K562 (cell line): Measurements from ENCODE around the gene PACSIN1. TPM values are rescaled to one million over a fixed set of nuclear protein-coding genes. Genes with fewer than 3 reads are reported as not detected.
A peak's percentile ranks its signal among the peaks of the same experiment; 100 is the strongest.

ENCODE experiments used
- BRD9 ChIP-seq: fragments of 450-650 bp; IDR thresholded peaks from 2 replicates; pipeline ENCODE4 v1.6.1; 2018; ENCODE audit warnings: low read depth; ENCODE audit not compliant: partially characterized antibody
- CBX3 ChIP-seq, 2 experiments: IDR thresholded peaks; 1 replicate in 1 of 2; 2 replicates in 1 of 2; pipeline ENCODE4 v1.6.1; 2012; ENCODE audit warnings: inconsistent platforms in 2 of 2, low read length in 2 of 2, borderline replicate concordance in 1 of 2, control low read depth in 1 of 2
- MTA2 ChIP-seq: fragments of 450-650 bp; IDR thresholded peaks from 2 replicates; pipeline ENCODE4 v1.6.1; 2016; ENCODE audit warnings: low read depth
- RBM15 ChIP-seq: fragments of 200-400 bp; formaldehyde crosslinking; IDR thresholded peaks from 2 replicates; pipeline ENCODE4 v1.6.1; 2018; ENCODE audit warnings: mild to moderate bottlenecking, low read length, moderate library complexity; ENCODE audit not compliant: insufficient read depth
- RBM34 ChIP-seq: fragments of 200-400 bp; formaldehyde crosslinking; IDR thresholded peaks from 2 replicates; pipeline ENCODE4 v1.6.1; 2018; ENCODE audit warnings: low read length, borderline replicate concordance; ENCODE audit not compliant: insufficient read depth
- RFX1 ChIP-seq: fragments of 450-650 bp; IDR thresholded peaks from 2 replicates; pipeline ENCODE4 v1.6.1; 2016; ENCODE audit warnings: mild to moderate bottlenecking, moderate library complexity
- ZNF134 ChIP-seq: fragments of 250-450 bp; sonication (Bioruptor Pico); conservative IDR thresholded peaks from 2 replicates; pipeline ENCODE4 v1.4.0; 2020
- ZNF217 ChIP-seq: sonication (generic); formaldehyde crosslinking; IDR thresholded peaks from 2 replicates; pipeline ENCODE4 v1.8.0; 2022; ENCODE audit warnings: mild to moderate bottlenecking, missing genetic modification reagents
- polyA plus RNA-seq, 8 experiments: library from polyadenylated mRNA; depleted of rRNA in 4 of 8; stranded (reverse) in 5 of 8; unstranded in 3 of 8; fragments of >200 nt; fragmentation: Nextera tagmentation in 2 of 8; fragmentation: Illumina TruSeq in 1 of 8; extraction: Ambion mirVana in 2 of 8; extraction: Trizol in 1 of 8; gene quantifications; 2 replicates each; pipeline versions ENCODE4 v1.2.1 to v1.2.3, GENCODE V29; 2011 to 2014; ENCODE audit warnings: inconsistent platforms in 1 of 8, missing spikeins in 1 of 8
- total RNA-seq, 7 experiments: library from RNA; depleted of rRNA in 6 of 7; stranded (reverse); fragments of >200 nt in 6 of 7; fragmentation: Illumina TruSeq in 2 of 7; extraction: Trizol in 2 of 7; gene quantifications; 2 replicates each; pipeline versions ENCODE4 v1.2.1 to v1.2.3, GENCODE V29; 2011 to 2021; ENCODE audit warnings: low replicate concordance in 1 of 7
- TF ChIP-seq, protein P1 (sequence below): fragments of 250-450 bp; sonication (Bioruptor Pico); IDR thresholded peaks from 2 replicates; pipeline ENCODE4 v1.4.0; 2020; ENCODE audit warnings: mild to moderate bottlenecking, moderate library complexity, borderline replicate concordance
- TF ChIP-seq, protein P2 (sequence below): sonication (generic); formaldehyde crosslinking; IDR thresholded peaks from 2 replicates; pipeline ENCODE4 v1.8.0; 2022; ENCODE audit warnings: mild to moderate bottlenecking, missing genetic modification reagents
- TF ChIP-seq, protein P3 (sequence below): fragments of 450-650 bp; IDR thresholded peaks from 2 replicates; pipeline ENCODE4 v1.6.1; 2016; ENCODE audit warnings: mild to moderate bottlenecking, moderate library complexity

PACSIN1 gene
- total and polyA plus RNA-seq, 9 of the 15 experiments (the other 6 are each of a cell fraction or from before 2014, with no cell fraction given): 0.01 to 1.7 (median 0.45) TPM

DNA sequence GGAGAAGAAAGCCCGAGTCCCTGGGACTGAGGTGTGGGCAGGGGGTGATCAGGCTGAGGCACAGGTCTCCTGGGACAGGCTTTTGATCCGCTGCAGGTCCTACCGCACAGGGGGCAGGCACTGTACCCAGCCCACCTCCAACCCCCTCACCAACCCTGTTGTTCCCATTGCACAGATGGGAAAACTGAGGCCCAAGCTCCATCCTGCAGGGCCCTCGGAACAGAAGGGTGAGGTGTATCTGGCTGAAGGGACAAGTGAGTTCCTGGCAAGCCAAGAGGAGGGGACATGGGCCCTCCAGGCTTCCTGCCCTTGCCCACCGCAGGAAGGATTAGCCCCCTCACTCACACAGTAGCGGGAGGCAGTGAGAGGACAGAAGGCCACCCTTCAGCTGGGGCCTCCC is 106.7 kb downstream of the PACSIN1 start (continued):
- TF ChIP-seq, protein P1, sequence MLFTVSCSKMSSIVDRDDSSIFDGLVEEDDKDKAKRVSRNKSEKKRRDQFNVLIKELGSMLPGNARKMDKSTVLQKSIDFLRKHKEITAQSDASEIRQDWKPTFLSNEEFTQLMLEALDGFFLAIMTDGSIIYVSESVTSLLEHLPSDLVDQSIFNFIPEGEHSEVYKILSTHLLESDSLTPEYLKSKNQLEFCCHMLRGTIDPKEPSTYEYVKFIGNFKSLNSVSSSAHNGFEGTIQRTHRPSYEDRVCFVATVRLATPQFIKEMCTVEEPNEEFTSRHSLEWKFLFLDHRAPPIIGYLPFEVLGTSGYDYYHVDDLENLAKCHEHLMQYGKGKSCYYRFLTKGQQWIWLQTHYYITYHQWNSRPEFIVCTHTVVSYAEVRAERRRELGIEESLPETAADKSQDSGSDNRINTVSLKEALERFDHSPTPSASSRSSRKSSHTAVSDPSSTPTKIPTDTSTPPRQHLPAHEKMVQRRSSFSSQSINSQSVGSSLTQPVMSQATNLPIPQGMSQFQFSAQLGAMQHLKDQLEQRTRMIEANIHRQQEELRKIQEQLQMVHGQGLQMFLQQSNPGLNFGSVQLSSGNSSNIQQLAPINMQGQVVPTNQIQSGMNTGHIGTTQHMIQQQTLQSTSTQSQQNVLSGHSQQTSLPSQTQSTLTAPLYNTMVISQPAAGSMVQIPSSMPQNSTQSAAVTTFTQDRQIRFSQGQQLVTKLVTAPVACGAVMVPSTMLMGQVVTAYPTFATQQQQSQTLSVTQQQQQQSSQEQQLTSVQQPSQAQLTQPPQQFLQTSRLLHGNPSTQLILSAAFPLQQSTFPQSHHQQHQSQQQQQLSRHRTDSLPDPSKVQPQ: no peak
- TF ChIP-seq RBM34 (no peak), ZNF217 (CRISPR knock-in tag) (no peak), CBX3 (IDR thresholded peaks at IDR 0.05; ENCODE audit: borderline replicate concordance in 1 of 2, low read length in 2 of 2) (peak in 1 of 2 experiments; percentile 59; a peak in 1 of 3 replicates), MTA2 (no peak), BRD9 (no peak), RBM15 (no peak), ZNF134 (no peak), RFX1 (no peak)
- TF ChIP-seq, protein P2, sequence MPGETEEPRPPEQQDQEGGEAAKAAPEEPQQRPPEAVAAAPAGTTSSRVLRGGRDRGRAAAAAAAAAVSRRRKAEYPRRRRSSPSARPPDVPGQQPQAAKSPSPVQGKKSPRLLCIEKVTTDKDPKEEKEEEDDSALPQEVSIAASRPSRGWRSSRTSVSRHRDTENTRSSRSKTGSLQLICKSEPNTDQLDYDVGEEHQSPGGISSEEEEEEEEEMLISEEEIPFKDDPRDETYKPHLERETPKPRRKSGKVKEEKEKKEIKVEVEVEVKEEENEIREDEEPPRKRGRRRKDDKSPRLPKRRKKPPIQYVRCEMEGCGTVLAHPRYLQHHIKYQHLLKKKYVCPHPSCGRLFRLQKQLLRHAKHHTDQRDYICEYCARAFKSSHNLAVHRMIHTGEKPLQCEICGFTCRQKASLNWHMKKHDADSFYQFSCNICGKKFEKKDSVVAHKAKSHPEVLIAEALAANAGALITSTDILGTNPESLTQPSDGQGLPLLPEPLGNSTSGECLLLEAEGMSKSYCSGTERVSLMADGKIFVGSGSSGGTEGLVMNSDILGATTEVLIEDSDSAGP (CRISPR knock-in tag): no peak
- TF ChIP-seq, protein P3, sequence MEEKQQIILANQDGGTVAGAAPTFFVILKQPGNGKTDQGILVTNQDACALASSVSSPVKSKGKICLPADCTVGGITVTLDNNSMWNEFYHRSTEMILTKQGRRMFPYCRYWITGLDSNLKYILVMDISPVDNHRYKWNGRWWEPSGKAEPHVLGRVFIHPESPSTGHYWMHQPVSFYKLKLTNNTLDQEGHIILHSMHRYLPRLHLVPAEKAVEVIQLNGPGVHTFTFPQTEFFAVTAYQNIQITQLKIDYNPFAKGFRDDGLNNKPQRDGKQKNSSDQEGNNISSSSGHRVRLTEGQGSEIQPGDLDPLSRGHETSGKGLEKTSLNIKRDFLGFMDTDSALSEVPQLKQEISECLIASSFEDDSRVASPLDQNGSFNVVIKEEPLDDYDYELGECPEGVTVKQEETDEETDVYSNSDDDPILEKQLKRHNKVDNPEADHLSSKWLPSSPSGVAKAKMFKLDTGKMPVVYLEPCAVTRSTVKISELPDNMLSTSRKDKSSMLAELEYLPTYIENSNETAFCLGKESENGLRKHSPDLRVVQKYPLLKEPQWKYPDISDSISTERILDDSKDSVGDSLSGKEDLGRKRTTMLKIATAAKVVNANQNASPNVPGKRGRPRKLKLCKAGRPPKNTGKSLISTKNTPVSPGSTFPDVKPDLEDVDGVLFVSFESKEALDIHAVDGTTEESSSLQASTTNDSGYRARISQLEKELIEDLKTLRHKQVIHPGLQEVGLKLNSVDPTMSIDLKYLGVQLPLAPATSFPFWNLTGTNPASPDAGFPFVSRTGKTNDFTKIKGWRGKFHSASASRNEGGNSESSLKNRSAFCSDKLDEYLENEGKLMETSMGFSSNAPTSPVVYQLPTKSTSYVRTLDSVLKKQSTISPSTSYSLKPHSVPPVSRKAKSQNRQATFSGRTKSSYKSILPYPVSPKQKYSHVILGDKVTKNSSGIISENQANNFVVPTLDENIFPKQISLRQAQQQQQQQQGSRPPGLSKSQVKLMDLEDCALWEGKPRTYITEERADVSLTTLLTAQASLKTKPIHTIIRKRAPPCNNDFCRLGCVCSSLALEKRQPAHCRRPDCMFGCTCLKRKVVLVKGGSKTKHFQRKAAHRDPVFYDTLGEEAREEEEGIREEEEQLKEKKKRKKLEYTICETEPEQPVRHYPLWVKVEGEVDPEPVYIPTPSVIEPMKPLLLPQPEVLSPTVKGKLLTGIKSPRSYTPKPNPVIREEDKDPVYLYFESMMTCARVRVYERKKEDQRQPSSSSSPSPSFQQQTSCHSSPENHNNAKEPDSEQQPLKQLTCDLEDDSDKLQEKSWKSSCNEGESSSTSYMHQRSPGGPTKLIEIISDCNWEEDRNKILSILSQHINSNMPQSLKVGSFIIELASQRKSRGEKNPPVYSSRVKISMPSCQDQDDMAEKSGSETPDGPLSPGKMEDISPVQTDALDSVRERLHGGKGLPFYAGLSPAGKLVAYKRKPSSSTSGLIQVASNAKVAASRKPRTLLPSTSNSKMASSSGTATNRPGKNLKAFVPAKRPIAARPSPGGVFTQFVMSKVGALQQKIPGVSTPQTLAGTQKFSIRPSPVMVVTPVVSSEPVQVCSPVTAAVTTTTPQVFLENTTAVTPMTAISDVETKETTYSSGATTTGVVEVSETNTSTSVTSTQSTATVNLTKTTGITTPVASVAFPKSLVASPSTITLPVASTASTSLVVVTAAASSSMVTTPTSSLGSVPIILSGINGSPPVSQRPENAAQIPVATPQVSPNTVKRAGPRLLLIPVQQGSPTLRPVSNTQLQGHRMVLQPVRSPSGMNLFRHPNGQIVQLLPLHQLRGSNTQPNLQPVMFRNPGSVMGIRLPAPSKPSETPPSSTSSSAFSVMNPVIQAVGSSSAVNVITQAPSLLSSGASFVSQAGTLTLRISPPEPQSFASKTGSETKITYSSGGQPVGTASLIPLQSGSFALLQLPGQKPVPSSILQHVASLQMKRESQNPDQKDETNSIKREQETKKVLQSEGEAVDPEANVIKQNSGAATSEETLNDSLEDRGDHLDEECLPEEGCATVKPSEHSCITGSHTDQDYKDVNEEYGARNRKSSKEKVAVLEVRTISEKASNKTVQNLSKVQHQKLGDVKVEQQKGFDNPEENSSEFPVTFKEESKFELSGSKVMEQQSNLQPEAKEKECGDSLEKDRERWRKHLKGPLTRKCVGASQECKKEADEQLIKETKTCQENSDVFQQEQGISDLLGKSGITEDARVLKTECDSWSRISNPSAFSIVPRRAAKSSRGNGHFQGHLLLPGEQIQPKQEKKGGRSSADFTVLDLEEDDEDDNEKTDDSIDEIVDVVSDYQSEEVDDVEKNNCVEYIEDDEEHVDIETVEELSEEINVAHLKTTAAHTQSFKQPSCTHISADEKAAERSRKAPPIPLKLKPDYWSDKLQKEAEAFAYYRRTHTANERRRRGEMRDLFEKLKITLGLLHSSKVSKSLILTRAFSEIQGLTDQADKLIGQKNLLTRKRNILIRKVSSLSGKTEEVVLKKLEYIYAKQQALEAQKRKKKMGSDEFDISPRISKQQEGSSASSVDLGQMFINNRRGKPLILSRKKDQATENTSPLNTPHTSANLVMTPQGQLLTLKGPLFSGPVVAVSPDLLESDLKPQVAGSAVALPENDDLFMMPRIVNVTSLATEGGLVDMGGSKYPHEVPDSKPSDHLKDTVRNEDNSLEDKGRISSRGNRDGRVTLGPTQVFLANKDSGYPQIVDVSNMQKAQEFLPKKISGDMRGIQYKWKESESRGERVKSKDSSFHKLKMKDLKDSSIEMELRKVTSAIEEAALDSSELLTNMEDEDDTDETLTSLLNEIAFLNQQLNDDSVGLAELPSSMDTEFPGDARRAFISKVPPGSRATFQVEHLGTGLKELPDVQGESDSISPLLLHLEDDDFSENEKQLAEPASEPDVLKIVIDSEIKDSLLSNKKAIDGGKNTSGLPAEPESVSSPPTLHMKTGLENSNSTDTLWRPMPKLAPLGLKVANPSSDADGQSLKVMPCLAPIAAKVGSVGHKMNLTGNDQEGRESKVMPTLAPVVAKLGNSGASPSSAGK: no peak
